Panc1 (cell line): ENCODE results near the gene TFDP1.

Source experiments
- SIN3A ChIP-seq: IDR thresholded peaks from 2 replicates; pipeline ENCODE4 v1.6.1; 2012; ENCODE audit warnings: low read depth, mild to moderate bottlenecking, low read length, moderate library complexity, borderline replicate concordance; ENCODE audit not compliant: insufficient read depth
- TF ChIP-seq, protein P1 (sequence below): fragments of 450-650 bp; IDR thresholded peaks from 2 replicates; pipeline ENCODE4 v1.5.1; 2017; ENCODE audit warnings: mild to moderate bottlenecking

GRCh38 chr13:113564331-113565023, 20.1 kb upstream of the TFDP1 start:
- TF ChIP-seq, protein P1, sequence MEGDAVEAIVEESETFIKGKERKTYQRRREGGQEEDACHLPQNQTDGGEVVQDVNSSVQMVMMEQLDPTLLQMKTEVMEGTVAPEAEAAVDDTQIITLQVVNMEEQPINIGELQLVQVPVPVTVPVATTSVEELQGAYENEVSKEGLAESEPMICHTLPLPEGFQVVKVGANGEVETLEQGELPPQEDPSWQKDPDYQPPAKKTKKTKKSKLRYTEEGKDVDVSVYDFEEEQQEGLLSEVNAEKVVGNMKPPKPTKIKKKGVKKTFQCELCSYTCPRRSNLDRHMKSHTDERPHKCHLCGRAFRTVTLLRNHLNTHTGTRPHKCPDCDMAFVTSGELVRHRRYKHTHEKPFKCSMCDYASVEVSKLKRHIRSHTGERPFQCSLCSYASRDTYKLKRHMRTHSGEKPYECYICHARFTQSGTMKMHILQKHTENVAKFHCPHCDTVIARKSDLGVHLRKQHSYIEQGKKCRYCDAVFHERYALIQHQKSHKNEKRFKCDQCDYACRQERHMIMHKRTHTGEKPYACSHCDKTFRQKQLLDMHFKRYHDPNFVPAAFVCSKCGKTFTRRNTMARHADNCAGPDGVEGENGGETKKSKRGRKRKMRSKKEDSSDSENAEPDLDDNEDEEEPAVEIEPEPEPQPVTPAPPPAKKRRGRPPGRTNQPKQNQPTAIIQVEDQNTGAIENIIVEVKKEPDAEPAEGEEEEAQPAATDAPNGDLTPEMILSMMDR = no peak
- no peak for TF ChIP-seq SIN3A
